DMS53 treated with DMSO at 0.1 percent for 48 hours (cell line): ENCODE data around the gene TNFSF12.

Experiments used
- DNase-seq: peaks from one replicate; lab custom pipeline; 2025; ENCODE audit not compliant: unreplicated experiment; lab: John Stamatoyannopoulos, UW

The TNFSF12 gene

DNA sequence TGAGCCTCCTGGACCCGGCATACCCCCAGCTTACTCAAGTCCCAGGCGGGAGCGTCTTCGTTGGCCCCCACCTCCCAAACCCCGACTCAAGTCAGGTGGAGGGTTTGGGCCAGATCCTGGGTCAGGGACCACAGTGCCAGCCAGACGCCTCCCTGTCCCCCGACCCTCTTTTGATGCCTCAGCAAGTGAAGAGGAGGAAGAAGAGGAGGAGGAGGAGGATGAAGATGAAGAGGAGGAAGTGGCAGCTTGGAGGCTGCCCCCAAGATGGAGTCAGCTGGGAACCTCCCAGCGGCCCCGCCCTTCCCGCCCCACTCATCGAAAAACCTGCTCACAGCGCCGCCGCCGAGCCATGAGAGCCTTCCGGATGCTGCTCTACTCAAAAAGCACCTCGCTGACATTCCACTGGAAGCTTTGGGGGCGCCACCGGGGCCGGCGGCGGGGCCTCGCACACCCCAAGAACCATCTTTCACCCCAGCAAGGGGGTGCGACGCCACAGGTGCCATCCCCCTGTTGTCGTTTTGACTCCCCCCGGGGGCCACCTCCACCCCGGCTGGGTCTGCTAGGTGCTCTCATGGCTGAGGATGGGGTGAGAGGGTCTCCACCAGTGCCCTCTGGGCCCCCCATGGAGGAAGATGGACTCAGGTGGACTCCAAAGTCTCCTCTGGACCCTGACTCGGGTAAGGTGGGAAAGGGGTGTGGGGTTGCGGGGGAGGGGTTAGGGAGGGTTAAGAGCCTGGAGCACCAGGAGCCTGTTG is 14.4 kb downstream of the TNFSF12 start:
- DNase-seq: no peak

DNA sequence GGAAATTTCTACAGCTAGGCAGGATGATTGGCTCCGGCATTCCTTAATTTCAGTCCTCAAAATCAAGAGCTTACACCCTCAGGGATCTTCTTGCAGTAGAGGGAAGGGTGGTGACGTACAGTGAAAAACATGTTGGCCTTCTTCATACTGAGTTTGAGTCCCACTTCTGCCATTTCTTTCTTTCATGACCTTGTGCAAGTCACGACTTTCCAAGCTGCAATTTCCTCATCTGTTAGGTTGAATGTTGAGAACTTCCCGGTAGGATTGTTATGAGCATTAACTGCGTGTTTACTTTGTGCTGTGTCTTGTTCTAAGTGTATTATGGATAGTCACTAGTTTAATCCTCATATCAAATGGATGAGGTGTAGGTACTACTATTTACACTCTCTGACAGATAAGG is 20.7 kb downstream of the TNFSF12 start:
- no peak for DNase-seq

DNA sequence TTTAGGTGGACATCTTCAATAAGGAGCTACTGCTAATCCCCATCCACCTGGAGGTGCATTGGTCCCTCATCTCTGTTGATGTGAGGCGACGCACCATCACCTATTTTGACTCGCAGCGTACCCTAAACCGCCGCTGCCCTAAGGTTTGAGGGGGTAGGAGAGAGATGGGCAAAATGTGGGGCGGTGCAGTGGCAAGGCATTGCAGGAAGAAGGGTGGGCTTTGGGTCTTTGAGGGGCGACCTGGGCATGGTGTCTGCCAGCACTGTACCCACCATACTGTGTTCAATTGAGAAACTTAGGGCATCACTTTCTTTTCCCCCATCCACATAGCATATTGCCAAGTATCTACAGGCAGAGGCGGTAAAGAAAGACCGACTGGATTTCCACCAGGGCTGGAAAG is 21.5 kb downstream of the TNFSF12 start:
- DNase-seq: no peak

DNA sequence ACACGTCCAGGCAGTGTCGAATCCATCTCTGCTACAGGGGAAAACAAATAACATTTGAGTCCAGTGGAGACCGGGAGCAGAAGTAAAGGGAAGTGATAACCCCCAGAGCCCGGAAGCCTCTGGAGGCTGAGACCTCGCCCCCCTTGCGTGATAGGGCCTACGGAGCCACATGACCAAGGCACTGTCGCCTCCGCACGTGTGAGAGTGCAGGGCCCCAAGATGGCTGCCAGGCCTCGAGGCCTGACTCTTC is 23.4 kb downstream of the TNFSF12 start:
- DNase-seq: no peak

DNA sequence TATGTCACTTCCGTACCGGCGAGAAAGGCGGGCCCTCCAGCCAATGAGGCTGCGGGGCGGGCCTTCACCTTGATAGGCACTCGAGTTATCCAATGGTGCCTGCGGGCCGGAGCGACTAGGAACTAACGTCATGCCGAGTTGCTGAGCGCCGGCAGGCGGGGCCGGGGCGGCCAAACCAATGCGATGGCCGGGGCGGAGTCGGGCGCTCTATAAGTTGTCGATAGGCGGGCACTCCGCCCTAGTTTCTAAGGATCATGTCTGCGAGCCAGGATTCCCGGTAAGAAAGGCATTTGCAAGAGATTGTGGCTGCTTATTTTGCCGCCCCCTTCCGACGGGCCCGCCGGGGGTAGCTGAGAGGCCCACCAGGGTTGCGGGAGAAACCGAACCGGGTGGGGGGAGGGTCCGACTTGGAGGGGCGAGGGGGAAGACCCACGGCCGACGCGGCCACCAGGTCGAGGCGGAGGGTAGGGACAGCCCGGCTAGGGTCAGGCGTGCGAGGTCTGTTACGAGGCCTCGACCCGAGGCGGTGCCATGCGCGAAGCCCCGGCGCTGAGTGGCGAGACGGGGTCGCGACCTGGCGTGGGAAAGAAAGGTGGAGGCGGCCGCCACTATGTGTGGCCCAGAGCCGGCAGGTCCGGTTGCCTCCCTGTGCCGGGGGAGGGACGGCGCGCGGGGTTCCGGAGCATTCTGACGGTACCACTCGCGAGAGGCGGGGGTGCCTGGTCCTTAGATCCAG is 23.9 kb downstream of the TNFSF12 start:
- peak; percentile 99 for DNase-seq

DNA sequence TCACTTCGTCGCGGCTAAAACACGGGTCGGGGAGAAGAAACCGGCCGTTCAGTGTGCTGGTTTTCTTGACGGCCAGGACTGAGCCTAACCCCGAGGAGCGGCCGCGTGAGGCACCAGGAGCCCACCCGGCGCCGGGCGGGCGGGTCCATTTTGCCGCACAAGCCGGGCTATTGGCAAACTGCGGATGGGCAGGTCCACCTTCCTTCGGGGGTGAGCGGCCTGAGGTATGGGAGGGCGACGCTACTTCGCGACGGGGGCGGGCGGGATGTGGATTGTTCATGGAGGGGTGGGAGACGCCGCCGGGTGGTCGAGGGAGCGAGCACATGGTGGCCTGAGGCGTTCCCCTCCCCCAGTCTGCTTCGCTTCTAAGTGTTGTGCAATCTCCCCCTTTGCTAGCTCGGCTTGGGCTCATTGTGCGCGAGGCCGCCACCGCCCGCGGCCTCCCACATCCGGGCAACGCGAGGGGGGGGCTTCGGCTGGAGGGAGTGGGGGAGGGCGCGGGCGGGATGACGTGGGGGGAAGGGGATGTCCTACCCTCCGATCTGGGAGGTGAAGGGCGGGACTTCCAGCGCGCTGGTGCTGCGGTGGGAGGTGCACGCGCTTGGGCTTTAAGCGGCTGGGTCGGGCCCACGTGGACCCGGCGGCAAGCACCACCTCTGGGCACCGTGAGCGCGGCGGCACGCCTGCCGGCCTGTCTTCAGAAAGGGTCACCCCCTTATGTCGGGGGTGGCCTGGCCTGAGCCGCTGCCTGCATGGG is 24.6 kb downstream of the TNFSF12 start:
- DNase-seq: peak; percentile 82

DNA sequence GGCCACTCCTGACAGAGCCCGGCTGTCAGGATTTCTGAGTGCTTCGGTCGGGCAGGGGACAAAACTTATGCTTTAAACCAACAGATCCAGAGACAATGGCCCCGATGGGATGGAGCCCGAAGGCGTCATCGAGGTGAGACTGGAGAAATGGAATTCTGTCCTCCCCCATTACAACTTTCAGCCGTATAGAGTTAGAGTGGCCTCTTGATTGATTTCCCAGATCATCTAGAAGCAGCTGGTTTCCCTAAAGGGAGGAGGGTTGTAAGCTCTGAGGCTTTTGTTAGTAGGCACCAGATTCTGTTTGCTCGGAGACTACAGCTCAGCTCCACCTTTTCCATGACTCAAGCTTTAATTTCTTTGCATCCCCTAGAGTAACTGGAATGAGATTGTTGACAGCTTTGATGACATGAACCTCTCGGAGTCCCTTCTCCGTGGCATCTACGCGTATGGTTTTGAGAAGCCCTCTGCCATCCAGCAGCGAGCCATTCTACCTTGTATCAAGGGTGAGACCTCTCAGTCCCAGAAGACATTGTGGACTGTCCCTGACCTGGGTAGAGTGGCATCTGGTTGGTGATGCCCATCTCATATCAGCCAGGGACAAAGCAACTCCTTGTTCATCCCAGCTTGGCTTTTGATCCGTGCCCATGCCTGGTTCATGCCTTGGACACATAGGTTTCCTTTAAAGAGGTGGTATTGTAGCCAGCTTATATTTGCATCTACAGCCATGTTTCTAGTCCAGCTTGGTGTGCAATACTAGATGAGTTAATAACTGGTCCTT is 25.5 kb downstream of the TNFSF12 start:
- no peak for DNase-seq

DNA sequence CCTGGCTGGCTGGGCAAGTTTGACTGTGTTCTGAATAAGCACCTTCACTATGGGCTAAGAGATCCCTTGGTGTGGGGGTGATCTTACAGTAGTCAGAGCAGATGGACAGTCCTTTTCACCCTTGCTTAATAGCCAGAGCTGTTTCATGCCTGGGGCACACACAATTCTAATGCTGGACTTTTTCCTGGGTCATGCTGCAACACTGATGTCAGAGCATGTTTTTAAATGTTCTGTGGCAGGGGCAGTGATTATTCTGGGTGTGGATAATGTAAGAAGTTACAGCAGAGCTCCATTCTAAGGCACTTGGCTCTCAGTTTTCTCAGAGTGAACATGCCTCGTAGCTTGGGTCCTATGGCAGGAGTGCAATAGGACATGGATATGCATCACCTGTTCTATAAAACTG is 26.6 kb downstream of the TNFSF12 start:
- no peak for DNase-seq

DNA sequence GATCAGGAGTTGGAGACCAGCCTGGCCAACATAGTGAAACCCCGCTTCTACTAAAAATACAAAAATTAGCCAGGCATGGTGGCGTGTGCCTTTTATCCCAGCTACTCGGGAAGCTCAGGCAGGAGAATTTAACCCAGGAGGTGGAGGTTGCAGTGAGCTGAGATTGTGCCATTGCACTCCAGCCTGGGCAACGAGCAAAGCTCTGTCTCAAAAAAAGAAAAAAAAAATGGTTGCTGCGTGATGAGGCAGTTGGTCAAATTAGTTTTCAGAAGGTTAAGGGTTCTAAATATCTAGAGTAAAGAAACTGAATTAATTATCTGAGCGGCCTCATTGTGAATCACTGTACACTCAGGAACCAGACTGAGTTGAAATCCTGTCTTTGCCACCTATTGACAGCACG is 27.1 kb downstream of the TNFSF12 start:
- no peak for DNase-seq

DNA sequence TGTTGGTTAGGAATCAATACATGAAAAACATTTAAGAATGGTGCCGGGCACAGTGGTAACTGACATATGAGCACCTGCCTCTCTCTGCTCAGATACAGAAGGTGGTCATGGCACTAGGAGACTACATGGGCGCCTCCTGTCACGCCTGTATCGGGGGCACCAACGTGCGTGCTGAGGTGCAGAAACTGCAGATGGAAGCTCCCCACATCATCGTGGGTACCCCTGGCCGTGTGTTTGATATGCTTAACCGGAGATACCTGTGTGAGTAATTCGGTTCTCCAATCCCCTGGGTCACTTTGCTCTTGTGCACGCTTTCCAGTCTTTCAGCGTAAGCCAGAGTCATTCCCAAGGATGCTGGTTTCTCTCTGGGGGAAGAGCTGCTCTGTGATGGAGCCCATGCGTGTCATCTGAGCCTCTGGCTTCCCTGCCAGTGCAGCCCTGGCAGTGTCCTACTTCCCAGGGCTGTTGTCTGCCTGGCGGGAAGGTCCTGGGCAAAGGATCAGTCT is 27.6 kb downstream of the TNFSF12 start:
- DNase-seq: no peak

DNA sequence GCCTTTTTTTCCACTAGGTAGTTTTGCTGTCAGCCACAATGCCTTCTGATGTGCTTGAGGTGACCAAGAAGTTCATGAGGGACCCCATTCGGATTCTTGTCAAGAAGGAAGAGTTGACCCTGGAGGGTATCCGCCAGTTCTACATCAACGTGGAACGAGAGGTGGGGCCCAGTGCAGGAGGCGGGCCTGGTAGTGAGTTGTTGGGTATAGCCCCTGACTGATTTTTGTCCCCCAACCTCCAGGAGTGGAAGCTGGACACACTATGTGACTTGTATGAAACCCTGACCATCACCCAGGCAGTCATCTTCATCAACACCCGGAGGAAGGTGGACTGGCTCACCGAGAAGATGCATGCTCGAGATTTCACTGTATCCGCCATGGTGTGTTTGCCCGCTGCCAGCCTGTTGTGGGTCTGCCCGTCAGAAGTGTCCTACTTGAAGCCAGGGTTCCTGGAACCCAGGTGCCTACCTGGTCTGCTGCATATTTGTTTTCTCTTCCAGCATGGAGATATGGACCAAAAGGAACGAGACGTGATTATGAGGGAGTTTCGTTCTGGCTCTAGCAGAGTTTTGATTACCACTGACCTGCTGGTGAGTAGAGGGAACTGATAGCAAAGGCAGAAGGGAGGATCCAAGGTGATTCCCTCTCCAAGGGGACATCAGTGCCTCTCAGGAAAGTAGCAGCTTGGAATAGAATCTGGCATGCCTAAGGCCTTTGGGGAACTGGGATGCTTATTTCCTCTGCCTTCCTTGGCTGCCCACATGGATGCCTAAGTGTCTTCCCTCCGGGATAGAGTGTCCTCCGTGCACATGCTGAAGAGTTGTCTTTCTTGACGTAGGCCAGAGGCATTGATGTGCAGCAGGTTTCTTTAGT is 28.7 kb downstream of the TNFSF12 start:
- DNase-seq: no peak

DNA sequence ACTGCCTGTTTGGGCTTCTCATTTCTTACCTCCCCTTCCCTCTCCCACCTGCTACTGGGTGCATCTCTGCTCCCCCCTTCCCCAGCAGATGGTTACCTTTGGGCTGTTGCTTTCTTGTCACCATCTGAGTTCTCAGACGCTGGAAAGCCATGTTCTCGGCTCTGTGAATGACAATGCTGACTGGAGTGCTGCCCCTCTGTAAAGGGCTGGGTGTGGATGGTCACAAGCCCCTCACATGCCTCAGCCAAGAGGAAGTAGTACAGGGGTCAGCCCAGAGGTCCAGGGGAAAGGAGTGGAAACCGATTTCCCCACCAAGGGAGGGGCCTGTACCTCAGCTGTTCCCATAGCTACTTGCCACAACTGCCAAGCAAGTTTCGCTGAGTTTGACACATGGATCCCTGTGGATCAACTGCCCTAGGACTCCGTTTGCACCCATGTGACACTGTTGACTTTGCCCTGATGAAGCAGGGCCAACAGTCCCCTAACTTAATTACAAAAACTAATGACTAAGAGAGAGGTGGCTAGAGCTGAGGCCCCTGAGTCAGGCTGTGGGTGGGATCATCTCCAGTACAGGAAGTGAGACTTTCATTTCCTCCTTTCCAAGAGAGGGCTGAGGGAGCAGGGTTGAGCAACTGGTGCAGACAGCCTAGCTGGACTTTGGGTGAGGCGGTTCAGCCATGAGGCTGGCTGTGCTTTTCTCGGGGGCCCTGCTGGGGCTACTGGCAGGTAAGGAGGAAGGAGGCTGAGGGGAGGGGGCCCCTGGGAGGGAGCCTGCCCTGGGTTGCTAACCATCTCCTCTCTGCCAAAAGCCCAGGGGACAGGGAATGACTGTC is 30.4 kb downstream of the TNFSF12 start, which contains the start of gene CD68:
Gene CD68, plus strand, starts transcription at position 638 of the 833 bp plus-strand sequence. Its CDS starts 40 bp downstream, at position 678.
- DNase-seq: peak; percentile 80

DNA sequence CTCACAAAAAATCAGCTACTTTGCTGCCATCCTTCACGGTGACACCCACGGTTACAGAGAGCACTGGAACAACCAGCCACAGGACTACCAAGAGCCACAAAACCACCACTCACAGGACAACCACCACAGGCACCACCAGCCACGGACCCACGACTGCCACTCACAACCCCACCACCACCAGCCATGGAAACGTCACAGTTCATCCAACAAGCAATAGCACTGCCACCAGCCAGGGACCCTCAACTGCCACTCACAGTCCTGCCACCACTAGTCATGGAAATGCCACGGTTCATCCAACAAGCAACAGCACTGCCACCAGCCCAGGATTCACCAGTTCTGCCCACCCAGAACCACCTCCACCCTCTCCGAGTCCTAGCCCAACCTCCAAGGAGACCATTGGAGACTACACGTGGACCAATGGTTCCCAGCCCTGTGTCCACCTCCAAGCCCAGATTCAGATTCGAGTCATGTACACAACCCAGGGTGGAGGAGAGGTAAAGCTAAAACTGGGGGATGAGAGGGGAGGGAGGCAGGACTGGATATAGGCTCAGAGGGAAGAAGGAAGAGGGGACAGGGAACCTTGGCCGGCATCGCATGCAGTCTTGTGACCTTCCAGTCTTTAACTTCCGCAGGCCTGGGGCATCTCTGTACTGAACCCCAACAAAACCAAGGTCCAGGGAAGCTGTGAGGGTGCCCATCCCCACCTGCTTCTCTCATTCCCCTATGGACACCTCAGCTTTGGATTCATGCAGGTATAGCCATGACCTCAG is 31.2 kb downstream of the TNFSF12 start:
- DNase-seq: no peak

DNA sequence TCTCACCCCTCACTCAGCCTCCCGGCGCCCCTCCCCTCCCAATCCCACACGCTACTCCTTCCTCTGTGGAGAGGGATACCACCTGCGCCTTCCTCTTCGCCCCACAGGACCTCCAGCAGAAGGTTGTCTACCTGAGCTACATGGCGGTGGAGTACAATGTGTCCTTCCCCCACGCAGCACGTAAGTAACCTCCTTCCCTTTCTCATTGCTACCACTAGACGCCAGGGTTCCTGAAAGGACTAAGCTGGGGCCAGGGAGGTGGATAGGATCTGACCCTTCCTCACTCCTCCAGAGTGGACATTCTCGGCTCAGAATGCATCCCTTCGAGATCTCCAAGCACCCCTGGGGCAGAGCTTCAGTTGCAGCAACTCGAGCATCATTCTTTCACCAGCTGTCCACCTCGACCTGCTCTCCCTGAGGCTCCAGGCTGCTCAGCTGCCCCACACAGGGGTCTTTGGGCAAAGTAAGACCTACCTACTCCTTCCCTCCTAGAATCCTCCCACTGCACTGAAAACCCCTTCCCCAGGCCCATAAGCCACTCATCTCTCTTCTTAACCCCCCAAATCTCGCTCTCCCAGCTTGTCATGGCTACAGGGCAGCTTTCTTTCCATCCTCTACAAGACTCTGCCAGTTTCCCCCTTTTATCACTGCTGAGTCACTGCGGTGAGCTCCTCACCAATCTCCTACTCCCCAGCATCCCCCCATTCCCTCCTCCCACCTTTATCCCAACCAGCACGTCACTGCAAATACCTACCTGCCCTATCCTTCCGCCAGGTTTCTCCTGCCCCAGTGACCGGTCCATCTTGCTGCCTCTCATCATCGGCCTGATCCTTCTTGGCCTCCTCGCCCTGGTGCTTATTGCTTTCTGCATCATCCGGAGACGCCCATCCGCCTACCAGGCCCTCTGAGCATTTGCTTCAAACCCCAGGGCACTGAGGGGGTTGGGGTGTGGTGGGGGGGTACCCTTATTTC is 32.0 kb downstream of the TNFSF12 start:
- no peak for DNase-seq

DNA sequence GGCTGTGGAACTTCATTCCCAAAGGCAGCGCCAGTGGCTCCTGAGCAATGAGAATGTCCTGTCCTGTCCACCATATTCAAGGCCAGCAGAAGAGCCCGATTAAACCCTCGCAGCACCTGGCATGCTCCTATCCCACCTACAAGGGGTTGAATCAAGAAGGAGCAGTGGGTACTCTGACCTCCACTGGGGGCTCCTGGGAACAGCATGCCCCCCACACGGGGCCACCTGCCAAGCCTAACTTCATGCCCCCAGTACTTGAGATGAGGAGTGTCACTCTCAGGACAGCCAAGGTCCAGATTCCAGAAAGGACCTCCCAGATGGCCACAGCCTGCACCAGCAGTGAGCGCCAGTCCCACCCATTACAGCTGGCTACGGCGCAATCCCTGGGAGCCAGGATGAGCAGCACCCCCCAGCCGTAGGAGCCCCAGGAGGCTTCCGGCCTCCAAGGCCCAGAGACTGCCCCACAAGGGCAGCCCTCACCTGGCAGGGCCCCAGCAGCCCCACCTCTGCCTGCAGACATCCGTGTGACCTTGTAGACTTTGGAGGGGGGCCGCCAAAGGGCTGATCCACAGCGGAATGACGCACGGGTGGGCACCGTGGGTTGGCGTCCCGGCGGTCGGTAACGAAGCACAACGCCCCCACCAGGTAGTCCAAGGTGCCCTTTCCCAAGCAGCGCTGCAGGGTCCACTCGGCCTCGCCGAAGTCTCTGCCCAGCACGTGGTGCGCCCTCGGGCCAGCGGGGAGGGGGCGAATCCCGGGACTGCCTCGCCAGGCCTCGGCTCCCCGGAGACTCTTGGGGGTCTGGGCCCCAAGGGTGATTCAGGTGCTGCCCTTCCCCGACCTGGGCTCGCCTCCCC is 33.8 kb downstream of the TNFSF12 start:
- DNase-seq: no peak
